ENCODE measurements around the gene PRDX2.
A peak's percentile ranks its signal among the peaks of the same experiment; 100 is the strongest.
"Not testable (repeated sequence)": the region's sequence is repeated elsewhere in the genome, so short reads cannot be mapped to it uniquely, and the experiment has no call there.

Gene PRDX2

DNA sequence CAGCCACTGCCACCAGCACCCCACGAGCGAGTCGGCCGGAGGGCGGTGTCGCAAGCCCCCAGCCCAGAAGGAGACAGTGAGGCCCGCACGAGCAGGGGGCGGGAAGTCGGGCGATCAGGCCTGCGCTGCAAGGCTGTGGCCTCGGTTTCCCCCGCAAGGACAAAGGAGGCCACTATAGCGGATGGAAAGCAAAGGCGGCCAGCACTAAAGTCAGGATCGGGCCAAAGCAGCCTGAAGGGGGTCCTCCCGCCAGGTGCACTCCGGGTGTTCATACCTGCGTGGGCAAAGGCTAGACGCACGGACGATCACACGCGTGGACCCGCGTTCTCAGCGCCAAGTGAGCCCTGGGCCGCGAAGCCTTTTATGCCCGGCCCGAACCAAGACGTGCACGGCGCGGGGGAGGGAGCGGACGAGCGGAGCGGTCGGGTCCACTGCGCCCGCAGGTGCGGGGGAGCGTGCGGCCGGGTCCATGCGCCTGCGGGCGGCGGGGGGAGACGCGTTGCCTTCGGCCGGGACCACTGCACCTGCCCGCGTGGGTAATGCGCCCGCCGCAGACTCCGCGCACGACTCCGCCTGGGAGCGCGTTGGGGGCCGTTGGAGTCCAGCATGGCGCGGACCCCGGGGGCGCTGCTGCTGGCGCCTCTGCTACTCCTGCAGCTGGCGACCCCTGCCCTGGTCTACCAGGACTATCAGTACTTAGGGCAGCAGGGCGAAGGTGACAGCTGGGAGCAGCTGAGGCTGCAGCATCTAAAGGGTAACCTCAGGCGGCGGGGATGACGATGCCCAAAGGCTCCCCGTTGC lies at the start of gene PRDX2, which contains the start of gene THSD8:
Gene PRDX2 (minus strand): TSS at position 335 of the 801 bp plus-strand sequence. CDS start 539 bp downstream, outside the sequence.
Gene THSD8 (plus strand): TSS at position 604 of the 801 bp plus-strand sequence. CDS start 3 bp downstream, at position 607.
- peak; percentile 81 for DNase-seq

DNA sequence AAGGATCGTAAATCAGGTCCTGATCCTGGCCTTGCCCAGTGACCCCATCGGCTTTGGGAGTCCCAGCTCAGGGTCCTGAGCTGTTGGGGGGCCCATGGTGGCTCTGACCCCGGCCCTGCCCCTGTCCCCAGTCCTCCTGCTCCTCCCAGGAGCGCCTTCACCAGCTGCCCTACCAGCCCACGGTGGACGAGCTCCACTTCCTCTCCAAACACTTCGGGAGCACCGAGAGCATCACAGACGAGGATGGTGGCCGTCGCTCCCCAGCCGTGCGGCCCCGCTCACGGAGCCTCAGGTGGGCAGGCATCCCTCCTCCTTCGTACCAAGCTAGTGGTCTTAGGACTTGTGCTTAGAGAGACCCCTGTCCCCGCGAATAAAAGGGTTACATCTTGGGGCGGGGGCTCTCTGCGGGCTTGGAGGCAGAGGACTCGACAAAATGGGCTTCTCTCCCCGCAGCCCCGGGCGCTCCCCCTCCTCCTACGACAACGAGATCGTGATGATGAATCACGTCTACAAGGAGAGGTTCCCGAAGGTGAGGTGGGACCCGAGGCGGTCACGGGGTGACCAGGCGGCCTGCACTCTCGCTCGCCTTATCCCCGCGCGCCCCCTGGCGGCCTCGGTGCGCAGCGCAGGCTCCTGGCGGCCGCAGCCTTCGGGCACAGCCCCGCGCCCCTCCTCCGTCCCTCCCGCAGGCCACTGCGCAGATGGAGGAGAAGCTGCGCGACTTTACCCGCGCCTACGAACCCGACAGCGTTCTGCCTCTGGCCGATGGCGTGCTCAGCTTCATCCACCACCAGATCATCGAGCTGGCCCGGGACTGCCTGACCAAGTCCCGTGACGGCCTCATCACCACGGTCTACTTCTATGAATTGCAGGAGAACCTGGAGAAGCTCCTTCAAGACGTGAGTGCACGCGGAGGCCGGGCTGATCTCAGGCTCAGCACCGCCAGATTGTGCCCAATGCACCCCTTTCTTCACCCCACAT lies 45.8 kb upstream of the PRDX2 start:
- peak; percentile 82 for DNase-seq

DNA sequence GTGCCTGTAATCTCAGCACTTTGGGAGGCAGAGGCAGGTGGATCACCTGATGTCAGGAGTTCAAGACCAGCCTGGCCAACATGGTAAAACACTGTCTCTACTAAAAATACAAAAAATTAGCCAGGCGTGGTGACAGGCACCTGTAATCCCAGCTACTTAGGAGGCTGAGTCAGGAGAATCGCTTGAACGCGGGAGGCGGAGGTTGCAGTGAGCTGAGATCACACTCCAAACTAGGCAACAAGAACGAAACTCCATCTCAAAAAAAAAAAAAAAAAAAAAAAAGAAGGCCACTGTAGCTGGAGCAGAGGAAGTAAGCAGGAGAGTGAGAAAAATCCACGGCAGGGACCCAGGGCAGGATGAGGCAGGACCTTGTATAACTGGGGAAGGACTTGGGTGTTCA lies 45.0 kb upstream of the PRDX2 start:
- DNase-seq = not testable (repeated sequence)

DNA sequence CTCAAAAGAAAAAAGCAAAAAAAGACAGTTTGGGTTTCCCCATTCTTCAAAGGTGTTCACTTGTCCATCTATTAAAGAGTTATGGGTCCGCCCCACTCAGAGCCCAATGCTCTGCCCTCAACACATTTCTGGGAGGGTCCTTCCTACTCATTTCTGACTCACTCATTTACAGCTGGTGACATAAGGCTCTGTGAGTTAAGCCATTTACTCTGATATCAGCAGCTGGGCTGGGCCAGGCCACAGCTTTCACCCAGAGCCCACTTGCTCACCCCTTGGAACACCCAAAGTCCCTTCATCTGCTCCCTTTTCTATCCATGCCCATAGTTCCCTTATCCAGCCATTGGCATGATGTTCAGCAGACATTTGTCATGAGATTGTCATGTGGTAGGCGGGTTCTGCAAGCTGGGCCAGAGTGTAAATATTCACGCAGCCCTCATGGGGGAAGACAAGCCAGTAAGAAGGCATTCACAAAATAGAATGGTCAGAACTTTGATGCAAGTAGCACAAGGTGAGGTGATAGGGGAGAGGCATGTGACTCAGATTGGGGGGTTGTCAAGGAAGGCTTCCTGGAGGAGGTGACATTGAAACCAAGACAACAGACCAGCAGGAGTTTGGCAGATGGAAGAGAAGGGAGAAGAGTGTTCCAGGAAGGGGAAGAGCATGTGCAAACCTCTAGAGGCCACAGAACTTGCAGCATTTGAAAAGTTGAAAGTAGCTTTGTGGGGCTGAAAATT lies 42.6 kb upstream of the PRDX2 start:
- no peak for DNase-seq

DNA sequence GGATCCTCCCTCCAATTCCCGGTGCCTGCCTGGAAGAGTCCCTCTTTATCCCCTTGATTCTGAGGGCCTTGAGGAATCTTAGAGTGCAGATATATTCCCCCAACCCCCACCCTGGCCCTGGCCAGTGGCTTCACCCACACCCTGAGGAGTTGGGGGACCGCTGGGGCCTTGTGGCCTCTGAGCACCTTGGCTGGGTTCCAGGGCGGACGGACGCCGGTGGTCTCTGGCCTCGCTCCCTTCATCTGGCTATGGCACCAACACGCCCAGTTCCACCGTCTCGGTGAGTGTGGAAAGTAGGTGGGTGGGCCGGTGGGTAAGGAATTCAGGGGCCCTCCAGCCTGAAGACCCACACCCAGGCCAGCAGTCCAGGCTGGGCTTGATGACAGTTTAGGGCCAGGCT lies 41.7 kb upstream of the PRDX2 start:
- no peak for DNase-seq

DNA sequence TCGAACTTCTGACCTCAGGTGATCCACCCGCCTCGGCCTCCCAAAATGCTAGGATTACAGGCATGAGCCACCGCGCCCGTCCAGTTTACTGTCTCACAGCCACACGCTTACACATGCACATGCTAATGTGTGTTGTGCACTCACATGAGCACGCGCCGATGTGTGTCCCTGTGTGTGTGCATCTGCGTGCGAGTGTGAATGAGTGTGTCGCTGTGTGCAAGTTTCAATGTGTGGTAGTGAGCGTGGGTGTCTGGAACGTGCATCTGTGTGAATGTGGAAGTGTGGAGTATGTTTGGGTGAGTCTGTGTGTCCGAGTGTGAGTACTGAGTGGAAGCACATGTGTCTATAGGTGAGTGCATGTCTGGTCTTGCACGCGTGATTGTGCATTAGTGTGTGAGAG lies 40.9 kb upstream of the PRDX2 start:
- DNase-seq = no peak

DNA sequence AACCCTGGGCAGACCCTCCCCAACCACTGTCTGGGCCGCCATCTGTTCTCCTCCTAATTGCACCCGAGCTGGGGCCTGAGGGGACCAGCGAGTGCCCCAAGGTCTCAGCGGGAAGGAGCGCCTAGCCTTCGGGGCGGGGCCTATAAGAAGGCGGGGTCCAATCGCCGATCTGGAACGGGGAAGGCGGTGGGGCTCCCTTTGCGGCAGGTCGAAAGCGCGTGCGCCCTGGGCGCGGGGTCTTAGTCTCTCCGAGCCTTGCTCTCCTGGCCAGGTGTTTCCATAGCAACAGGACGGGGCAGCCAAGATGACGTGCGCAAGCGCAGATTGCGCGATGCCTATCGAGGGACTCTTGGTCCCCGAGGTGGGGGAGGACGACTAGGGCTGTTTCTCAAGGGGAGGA lies 39.5 kb upstream of the PRDX2 start:
- no peak for DNase-seq

DNA sequence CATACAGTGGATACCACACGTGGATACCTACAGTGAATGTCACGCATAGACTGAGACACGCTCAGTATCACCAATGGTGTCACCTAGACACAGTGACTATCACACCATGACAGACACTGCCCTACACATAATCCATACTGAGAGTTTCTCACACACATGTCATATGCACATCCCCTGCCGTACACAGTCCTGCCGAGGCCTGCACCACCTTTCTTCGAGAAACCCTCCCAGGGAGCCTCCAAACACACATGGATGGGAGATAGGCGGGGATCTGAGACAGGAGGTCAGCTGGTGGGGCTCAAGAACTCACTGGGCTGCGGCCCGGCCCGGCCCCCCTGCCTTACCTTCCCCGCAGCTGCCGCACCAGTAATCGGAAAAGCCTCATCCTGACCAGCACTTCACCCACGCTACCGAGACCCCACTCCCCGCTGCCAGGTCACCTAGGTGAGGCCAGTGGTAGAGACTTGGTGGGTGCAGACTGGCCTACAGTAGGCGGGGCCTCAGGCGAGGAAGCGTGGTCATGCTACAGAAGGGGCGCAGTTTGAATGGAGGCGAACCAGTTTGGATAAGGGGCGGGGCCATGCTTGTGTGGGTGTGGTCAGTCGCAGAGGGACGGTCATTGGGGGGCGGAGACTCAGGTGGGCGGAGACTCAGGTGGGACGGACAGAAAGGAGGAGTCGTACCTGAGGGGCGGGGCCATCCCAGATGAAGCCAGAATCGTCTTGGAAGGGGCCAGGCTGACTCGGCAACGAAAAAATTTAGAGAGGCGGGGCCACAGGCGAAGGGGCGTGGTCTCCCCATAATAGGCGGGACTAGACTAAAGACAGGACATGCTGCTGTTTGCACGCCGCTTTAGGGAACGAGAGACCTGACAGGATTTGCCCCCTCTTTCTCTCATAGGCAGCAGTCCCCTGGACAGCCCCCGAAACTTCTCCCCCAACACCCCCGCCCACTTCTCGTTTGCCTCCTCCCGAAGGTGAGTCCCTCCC lies 38.8 kb upstream of the PRDX2 start:
- peak; percentile 38 for DNase-seq

DNA sequence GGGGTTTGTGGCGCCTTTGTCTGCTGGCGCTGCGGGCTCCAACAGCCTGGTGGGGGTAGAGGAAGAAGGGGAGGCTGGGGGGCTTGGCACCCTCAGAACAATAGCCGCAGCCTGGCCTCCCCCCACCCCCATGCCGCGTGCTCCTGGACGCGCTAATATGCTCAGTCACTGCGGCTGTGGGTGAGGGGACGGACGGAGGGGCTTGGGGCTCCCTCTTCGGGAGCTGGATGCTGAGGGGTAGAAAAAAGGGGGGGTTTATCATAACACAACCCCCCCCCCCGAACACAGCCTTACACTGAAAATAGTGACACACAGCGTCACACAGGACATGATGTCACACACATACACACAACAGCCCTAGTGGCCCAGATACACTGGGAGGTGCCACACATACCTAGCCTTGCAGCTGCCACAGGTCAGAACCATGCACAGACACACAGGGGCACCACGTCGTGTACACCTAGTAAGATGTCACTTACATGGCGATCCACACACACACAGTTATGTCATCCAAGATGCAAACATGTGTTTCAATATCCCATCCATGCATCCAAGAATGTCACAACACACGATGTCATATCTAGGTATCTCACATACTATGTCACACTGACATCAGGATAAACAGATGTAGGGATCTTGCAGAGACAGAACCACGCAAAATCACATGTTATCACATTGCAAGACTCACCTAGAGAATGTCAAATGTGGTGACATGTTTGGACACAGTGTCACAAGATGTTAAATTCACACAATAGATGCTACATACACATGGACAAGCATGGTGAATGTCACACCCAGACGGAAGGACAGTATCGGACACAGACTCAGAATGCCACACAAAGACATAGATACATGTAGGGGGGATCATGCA lies 37.5 kb upstream of the PRDX2 start:
- DNase-seq = peak; percentile 44

DNA sequence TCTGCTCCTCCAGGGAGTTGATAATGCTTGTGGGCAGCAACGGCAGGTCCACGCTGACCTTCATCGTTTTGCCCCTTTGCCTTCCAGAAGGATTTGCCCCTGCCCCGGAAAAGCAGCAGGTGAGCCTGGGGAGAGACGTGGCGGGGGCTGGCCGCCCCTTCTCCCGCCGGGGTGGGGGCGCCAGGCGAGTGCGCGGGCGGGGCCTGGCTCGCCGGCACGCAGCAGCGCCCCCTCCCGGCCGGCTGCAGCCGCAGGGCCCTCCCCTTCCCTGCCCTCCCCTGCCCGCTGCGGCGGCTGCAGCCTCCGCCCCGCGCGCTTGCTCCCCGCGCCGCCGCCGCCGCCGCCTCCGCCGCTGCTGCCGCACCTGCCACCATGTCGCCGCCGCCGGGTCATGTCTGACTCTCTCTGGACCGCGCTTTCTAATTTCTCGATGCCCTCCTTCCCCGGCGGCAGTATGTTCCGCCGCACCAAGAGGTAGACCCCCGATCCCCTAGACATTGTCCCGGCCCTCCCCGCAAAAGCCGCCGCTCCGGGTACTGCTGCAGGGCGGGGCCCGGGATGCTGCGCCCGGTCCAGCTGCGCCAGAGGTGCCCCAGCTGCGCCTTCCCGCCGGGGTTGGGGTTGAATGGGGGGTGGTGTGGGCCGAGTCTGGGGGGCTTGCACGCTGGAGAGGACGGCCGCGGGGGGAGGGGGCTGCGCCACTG lies 36.7 kb upstream of the PRDX2 start, which contains the start of gene MAST1:
Gene MAST1 (plus strand): TSS at position 334 of the 704 bp plus-strand sequence. CDS start 58 bp downstream, at position 392.
- DNase-seq = peak; percentile 40

DNA sequence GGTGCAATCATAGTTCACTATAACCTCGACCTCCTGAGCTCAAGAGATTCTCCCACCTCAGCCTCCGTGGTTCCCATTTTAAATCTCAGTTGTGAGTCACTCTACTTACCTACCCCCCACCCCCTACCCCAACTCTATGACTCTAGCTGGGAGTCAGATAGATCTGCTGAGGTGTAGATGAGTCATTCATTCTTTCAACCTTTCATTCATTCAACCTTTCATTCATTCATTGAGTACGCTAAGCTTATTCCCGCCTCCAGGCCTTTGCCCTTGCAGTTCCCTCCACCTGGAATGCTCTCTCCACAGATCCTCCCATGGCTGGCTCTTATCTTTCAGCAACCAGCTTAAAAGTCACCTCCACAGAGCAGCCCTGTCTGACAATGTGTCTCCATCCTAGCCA lies 35.6 kb upstream of the PRDX2 start:
- no peak for DNase-seq

DNA sequence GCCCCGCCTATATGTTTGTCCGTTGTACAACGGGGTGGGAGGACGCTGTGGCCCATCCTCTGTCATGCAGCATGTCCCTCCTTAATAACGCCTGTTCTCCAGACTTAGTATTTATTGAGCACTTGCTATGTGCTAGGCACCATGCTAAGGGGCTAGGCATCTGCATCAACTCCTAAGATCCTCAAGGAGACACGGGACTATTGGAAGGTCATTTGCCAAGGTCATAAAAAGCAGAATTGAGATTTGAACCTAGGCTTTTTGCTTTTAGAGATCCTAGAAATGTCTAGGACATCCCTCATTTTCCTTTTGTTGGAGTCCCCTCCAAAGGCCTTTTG lies 34.9 kb upstream of the PRDX2 start:
- no peak for DNase-seq

DNA sequence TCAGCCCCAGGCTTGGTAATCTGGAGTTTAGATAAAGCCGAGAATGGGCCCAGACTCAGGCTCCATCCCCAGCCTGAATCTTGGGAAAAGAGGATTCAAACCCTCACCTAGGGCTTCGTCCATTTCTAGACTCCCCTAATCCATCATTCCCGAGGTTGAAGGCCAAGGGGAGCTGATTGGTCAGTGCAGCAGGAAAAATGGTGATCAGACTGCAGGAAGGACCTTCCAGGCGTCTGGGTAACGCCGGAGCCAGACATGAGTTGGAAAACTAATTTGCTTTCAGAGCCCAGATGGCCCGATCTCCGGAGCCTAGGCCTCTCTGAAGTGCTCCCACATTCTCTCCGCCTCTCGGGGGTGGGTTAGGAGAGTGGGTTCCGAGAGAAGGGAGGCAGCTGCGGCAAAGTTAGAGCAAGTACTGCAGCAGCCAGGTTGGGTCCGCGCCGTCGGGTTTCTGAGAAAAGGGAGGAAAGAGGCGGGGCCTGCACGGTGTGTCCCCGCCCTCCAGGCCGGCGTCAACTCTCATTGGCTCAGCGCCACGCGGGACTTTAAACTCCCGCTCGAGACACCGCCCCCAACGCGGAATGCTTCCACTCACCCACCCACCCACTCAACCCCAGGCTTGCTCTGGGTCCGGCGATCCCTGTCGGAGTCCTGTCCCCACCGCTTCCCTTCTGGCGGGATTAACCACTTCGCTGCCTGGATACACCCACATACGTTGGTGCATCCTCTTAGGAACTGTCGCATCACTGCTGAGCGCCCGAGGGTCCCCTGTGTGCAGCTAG lies 33.6 kb upstream of the PRDX2 start:
- no peak for DNase-seq

DNA sequence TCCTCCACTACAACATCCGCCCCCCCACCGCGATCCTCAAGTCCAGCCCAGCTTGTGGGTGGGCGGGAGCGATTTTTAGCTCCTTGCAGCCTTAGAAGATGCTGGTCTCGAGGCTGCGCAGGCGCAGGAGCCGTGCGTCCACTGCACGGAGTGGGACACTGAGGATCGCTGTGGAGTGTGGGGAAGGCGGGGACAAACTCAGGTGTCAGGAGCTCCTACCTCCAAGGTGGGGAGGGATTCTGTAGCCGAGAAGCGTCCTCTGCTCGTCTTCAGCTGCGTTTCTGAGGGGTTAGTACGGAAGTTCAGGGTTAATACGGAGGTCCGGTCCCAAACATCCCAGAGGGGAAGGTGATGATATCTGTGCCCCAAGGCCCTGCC lies 33.0 kb upstream of the PRDX2 start, which contains the start of gene RTBDN:
Gene RTBDN (minus strand): TSS at position 14 of the 378 bp plus-strand sequence. CDS start 4,600 bp downstream, outside the sequence.
- no peak for DNase-seq

DNA sequence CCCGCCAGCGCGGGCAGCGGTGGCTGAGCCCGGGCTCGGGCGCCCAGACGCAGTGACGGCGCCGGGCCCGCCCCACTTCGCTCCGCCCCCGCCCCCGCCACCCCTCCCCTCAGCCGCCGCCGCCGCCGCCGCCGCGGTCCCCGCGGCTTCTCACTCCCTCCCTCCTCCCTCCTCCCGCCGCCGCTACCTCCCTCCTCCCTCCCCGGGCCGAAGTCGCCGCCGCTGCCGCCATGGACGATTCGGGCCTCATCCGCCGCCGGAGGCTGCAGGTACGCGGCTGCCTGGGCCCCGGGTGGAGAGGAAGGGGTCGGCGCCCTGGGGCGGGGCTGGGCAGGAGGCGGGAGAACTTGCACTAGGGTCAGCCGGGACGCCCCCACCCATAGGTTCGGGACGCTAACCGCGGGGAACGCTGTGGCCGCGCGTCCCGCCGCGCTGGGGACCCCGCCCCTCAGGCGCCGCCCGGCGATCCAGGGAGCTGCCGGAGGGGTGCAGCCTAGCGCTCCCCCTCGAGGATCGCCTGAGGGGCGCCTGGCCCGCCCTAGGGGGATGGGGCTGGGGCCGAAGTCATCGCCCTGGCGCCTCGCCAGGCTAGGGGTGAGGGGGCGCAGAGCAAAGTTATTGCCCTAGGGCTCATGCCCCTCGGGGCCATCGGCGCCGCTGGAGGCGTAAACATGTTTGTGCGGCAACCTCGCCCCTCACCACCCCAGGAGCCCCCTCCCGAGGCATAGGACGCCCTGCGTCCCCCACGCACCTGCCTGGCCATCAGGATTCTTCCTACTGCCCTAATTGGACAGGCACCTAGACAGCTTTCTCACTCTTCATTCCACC lies 32.4 kb upstream of the PRDX2 start:
- peak; percentile 65 for DNase-seq

DNA sequence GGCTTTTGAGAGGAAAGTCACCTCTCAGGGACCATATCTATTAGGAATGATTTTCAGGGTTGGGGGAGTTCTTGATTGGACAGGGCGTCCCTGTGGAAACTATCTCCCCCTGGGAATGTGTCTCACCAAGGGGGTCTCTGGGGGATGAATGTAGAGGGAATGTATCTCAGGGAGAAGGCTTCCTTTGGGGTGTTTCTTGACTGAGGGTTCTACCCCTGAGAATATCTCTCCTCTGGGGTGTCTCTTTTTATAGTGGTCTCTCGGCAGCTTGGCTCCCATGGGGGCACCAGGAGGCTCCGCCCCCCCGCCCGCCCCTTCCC lies 31.8 kb upstream of the PRDX2 start:
- no peak for DNase-seq

DNA sequence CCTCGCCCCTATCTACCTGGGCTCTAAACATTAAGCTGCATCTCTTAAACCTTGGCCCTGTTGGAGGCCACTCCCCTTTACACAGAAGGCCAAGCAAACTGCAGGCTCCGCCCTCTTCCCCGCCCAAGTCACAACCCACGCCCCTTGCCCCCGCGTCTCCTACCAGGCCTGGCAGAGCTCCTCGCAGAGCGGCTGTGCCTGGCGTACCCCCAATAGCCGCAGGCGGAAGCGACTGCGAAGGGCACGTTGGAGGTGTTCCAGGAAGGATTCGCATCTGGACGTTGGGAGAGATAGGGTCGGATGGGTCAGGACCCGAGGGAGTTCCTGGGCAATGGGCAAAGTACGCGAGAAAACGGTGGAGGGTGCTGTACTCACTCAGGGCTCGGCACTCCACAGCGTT lies 26.9 kb upstream of the PRDX2 start:
- DNase-seq = no peak

All from CD4-positive, alpha-beta T cell treated with Interleukin-17A for 1 hour (primary cell).